HG02642 (cell line): ENCODE data around the gene PRR33.
"Not testable (repeated sequence)": the region's sequence is repeated elsewhere in the genome, so short reads cannot be mapped to it uniquely, and the experiment has no call there.

Source experiments
- ATAC-seq: cut with Tn5 transposase; IDR thresholded peaks from one replicate; pipeline ENCODE4 v1.9.1; 2021; ENCODE audit warnings: mild to moderate bottlenecking; ENCODE audit not compliant: unreplicated experiment, poor library complexity

Gene PRR33

GRCh38 chr11:1891831-1892115, at the start of gene PRR33:
Gene PRR33 (minus strand): TSS chr11:1891895. CDS start chr11:1890584, 1,311 bp downstream.
- ATAC-seq = no peak

- ATAC-seq = not testable (repeated sequence)
Observed at GRCh38 chr11:1939788-1940187, 48.1 kb upstream of the PRR33 start.

- no peak for ATAC-seq
Observed at GRCh38 chr11:1939006-1939625, 47.4 kb upstream of the PRR33 start.

- no peak for ATAC-seq
Observed at GRCh38 chr11:1938343-1939005, 46.8 kb upstream of the PRR33 start.

- ATAC-seq = no peak
Observed at GRCh38 chr11:1937616-1938342, 46.1 kb upstream of the PRR33 start.

- ATAC-seq = no peak
Observed at GRCh38 chr11:1936781-1937615, 45.3 kb upstream of the PRR33 start.

- ATAC-seq = no peak
Observed at GRCh38 chr11:1936072-1936780, 44.5 kb upstream of the PRR33 start.

- ATAC-seq = no peak
Observed at GRCh38 chr11:1935156-1936071, 43.7 kb upstream of the PRR33 start.

- no peak for ATAC-seq
Observed at GRCh38 chr11:1934335-1935155, 42.9 kb upstream of the PRR33 start.

GRCh38 chr11:1933416-1934334, 42.0 kb upstream of the PRR33 start:
- ATAC-seq = no peak

- ATAC-seq = no peak
Observed at GRCh38 chr11:1932681-1933080, 41.0 kb upstream of the PRR33 start.

GRCh38 chr11:1932105-1932480, 40.4 kb upstream of the PRR33 start:
- no peak for ATAC-seq

- no peak for ATAC-seq
Observed at GRCh38 chr11:1931341-1932104, 39.8 kb upstream of the PRR33 start.

- ATAC-seq = no peak
Observed at GRCh38 chr11:1930462-1930830, 38.8 kb upstream of the PRR33 start.

GRCh38 chr11:1929621-1930461, 38.1 kb upstream of the PRR33 start:
- no peak for ATAC-seq
